NB4 (cell line): ENCODE results near the gene ARMC5.

Experiments
- DNase-seq: peaks from one replicate; pipeline ENCODE4 v3.0.0; 2010; ENCODE audit warnings: low read depth
- H3K4me3 ChIP-seq: one replicate; pipeline ENCODE4 v1.5.1; 2011; ENCODE audit warnings: mild to moderate bottlenecking, low read depth, low read length, moderate library complexity
- MYC ChIP-seq: IDR thresholded peaks from 2 replicates; pipeline ENCODE4 v1.6.1; 2011; ENCODE audit warnings: low read depth, low read length
- POLR2A ChIP-seq: IDR thresholded peaks from 2 replicates; pipeline ENCODE4 v1.6.1; 2011; ENCODE audit warnings: mild to moderate bottlenecking; ENCODE audit not compliant: insufficient read length; ENCODE audit errors: extremely low read depth
- TF ChIP-seq, protein P1 (sequence below): IDR thresholded peaks from 2 replicates; pipeline ENCODE4 v1.6.1; 2011; ENCODE audit warnings: low read depth, low read length
- TF ChIP-seq, protein P2 (sequence below): IDR thresholded peaks from one replicate; pipeline ENCODE4 v1.5.1; 2012; ENCODE audit warnings: low read depth, low read length

Gene ARMC5

DNA sequence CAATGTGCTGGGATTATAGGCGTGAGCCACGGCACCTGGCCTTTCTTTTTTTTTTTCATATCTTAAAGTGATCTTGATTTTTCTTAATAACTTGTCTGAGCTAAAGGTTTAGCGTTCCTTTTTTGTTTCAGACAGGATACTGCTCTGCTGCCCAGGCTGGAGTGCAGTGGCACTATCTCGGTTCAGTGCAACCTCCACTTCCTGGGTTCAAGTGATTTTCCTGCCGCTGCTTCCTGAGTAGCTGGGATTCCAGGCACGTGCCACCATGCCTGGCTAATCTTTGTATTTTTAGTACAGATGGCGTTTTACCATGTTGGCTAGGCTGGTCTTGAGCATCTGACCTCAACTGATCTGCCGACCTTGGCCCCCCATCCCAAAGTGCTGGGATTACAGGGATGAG is 44.9 kb downstream of the ARMC5 start:
- no peak overlapping the region for H3K4me3 ChIP-seq
- no peak for DNase-seq
- TF ChIP-seq, protein P1, sequence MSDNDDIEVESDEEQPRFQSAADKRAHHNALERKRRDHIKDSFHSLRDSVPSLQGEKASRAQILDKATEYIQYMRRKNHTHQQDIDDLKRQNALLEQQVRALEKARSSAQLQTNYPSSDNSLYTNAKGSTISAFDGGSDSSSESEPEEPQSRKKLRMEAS, result no peak
- TF ChIP-seq, protein P2, sequence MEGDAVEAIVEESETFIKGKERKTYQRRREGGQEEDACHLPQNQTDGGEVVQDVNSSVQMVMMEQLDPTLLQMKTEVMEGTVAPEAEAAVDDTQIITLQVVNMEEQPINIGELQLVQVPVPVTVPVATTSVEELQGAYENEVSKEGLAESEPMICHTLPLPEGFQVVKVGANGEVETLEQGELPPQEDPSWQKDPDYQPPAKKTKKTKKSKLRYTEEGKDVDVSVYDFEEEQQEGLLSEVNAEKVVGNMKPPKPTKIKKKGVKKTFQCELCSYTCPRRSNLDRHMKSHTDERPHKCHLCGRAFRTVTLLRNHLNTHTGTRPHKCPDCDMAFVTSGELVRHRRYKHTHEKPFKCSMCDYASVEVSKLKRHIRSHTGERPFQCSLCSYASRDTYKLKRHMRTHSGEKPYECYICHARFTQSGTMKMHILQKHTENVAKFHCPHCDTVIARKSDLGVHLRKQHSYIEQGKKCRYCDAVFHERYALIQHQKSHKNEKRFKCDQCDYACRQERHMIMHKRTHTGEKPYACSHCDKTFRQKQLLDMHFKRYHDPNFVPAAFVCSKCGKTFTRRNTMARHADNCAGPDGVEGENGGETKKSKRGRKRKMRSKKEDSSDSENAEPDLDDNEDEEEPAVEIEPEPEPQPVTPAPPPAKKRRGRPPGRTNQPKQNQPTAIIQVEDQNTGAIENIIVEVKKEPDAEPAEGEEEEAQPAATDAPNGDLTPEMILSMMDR, result no peak
- no peak for TF ChIP-seq MYC
- no peak for TF ChIP-seq POLR2A

DNA sequence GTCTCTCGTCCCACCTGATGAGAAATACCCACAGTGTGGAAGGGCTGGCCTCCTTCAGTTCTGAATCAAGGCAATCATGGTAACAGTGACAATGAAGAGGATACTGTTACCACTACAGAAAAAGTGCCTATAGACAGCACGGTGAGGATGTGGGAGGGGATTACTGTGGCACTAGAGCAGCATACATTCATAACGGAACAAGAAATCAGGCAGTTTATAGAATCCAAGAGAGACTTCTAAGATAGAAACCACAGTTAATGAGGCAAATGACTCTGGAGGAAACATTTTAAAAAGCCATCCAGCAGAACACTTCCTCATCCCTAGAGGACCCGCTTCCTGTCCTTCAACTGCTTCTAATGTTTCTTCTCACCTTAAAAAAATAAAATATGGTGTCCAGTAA is 46.2 kb downstream of the ARMC5 start:
- no peak overlapping the region for H3K4me3 ChIP-seq
- no peak for TF ChIP-seq MYC
- TF ChIP-seq, protein P1, result no peak
- TF ChIP-seq POLR2A, result no peak
- TF ChIP-seq, protein P2, result no peak
- DNase-seq, result peak; percentile 28

- no peak for TF ChIP-seq POLR2A
- TF ChIP-seq MYC, result no peak
- TF ChIP-seq, protein P2, result no peak
- TF ChIP-seq, protein P1, result no peak
- H3K4me3 ChIP-seq, result peak overlapping the region; percentile 91
- no peak for DNase-seq
These were observed 48.3 kb downstream of the ARMC5 start for GRCh38 chr16:31507617-31507928.

GRCh38 chr16:31507929-31508705 is 48.8 kb downstream of the ARMC5 start, which contains the start of gene RUSF1:
Gene RUSF1 (minus strand): TSS chr16:31508391. CDS start chr16:31508373, 18 bp downstream.
- peak; percentile 78 for TF ChIP-seq MYC
- TF ChIP-seq, protein P2, result no peak
- TF ChIP-seq POLR2A, result peak; percentile 88
- TF ChIP-seq, protein P1, result peak; percentile 80
- DNase-seq, result peak; percentile 93
- peak within 1 kb of the TSS; percentile 91 for H3K4me3 ChIP-seq

- no peak for DNase-seq
- TF ChIP-seq MYC, result no peak
- TF ChIP-seq, protein P2, result no peak
- no peak for TF ChIP-seq POLR2A
- TF ChIP-seq, protein P1, result no peak
- peak overlapping the region; percentile 91 for H3K4me3 ChIP-seq
These were observed 49.5 kb downstream of the ARMC5 start for GRCh38 chr16:31508706-31509195.
